ENCODE measurements around the gene ESX1. TPM values are rescaled to one million over a fixed set of nuclear protein-coding genes. Genes with fewer than 3 reads are reported as not detected.
A peak's percentile ranks its signal among the peaks of the same experiment; 100 is the strongest.

ESX1 gene
- total RNA-seq, 3 donors from 2014 or later (not counting 1 experiment from before 2014, with no cell fraction given), result not detected

DNA sequence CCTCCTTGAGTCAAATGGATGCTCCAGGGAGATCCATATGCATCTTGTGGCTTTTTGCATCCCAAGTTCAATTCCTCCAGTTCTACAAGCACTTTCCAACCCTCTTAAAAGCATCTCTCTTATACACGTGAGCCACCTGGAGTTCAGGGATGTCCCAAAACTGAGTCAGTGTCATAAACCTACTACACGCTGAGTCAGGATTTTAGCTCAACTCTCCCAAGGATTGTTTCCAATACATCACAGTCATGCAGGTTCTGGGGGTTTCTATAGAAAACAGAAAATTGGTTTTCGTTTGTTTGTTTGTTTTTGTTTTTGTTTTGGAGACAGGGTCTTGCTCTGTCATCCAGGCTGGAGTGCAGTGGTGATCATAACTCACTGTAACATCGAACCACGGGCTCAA is 25.9 kb upstream of the ESX1 start:
- DNase-seq, result no peak
- Histone ChIP-seq H3K4me3 (ENCODE audit: low read length) (no peak overlapping the region), H3K9me3 (ENCODE audit: control insufficient read depth, insufficient read depth, low read length) (no peaks in the 10 kb centered on the region), H3K27ac (ENCODE audit: low read length) (no peak overlapping the region), H3K4me1 (ENCODE audit: control insufficient read depth, insufficient read depth, low read length) (no peaks in the 10 kb centered on the region), H3K27me3 (ENCODE audit: control insufficient read depth, insufficient read depth, low read length) (no peaks in the 10 kb centered on the region), H3K36me3 (ENCODE audit: control insufficient read depth, insufficient read depth, low read length) (no peaks in the 10 kb centered on the region)
- Mint-ChIP-seq H3K9me3 (no peaks in the 10 kb centered on the region), H3K27me3 (ENCODE audit: low read depth in 2 of 2) (peaks cover 9 to 24% of the 10 kb centered on the region in 2 donors), H3K27ac (no peak overlapping the region), H3K4me1 (no peaks in the 10 kb centered on the region), H3K4me3 (no peak overlapping the region), H3K36me3 (no peaks in the 10 kb centered on the region)
- WGBS (ENCODE audit: insufficient coverage), result 89% methylated on average over 3 of the region's 5 CpGs
- TF ChIP-seq, protein P1, sequence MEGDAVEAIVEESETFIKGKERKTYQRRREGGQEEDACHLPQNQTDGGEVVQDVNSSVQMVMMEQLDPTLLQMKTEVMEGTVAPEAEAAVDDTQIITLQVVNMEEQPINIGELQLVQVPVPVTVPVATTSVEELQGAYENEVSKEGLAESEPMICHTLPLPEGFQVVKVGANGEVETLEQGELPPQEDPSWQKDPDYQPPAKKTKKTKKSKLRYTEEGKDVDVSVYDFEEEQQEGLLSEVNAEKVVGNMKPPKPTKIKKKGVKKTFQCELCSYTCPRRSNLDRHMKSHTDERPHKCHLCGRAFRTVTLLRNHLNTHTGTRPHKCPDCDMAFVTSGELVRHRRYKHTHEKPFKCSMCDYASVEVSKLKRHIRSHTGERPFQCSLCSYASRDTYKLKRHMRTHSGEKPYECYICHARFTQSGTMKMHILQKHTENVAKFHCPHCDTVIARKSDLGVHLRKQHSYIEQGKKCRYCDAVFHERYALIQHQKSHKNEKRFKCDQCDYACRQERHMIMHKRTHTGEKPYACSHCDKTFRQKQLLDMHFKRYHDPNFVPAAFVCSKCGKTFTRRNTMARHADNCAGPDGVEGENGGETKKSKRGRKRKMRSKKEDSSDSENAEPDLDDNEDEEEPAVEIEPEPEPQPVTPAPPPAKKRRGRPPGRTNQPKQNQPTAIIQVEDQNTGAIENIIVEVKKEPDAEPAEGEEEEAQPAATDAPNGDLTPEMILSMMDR (IDR thresholded peaks at IDR 0.05), result no peak
- intact Hi-C loops (cut with micrococcal nuclease), result no loop called here
- ATAC-seq, result no peak

GRCh38 chrX:104270916-104271512 is 16.3 kb upstream of the ESX1 start:
- no peaks in the 10 kb centered on the region for H3K36me3 ChIP-seq (ENCODE audit: control insufficient read depth, insufficient read depth, low read length)
- intact Hi-C loops (cut with micrococcal nuclease), result loop anchor here (10.0 kb wide), 1 partner anchor 426 kb away; no protein-coding TSS in a partner anchor
- TF ChIP-seq, protein P1 (IDR thresholded peaks at IDR 0.05), result peak; percentile 57
- Mint-ChIP-seq H3K4me3 (peak overlapping the region; percentile 45), H3K9me3 (no peaks in the 10 kb centered on the region), H3K4me1 (peaks cover 0 to 6% of the 10 kb centered on the region in 2 donors), H3K27me3 (ENCODE audit: low read depth in 2 of 2) (peaks cover 13 to 18% of the 10 kb centered on the region in 2 donors), H3K36me3 (no peaks in the 10 kb centered on the region), H3K27ac (no peak overlapping the region)
- peak in 2 of 3 donors; percentile 36 to 53 for ATAC-seq
- no peak overlapping the region for H3K4me3 ChIP-seq (ENCODE audit: low read length)
- no peaks in the 10 kb centered on the region for H3K27me3 ChIP-seq (ENCODE audit: control insufficient read depth, insufficient read depth, low read length)
- H3K4me1 ChIP-seq (ENCODE audit: control insufficient read depth, insufficient read depth, low read length), result no peaks in the 10 kb centered on the region
- H3K9me3 ChIP-seq (ENCODE audit: control insufficient read depth, insufficient read depth, low read length), result no peaks in the 10 kb centered on the region
- 5% methylated on average over 5 of the region's 7 CpGs for WGBS (ENCODE audit: insufficient coverage)
- DNase-seq, result peak; percentile 13 to 38
- no peak overlapping the region for H3K27ac ChIP-seq (ENCODE audit: low read length)

DNA sequence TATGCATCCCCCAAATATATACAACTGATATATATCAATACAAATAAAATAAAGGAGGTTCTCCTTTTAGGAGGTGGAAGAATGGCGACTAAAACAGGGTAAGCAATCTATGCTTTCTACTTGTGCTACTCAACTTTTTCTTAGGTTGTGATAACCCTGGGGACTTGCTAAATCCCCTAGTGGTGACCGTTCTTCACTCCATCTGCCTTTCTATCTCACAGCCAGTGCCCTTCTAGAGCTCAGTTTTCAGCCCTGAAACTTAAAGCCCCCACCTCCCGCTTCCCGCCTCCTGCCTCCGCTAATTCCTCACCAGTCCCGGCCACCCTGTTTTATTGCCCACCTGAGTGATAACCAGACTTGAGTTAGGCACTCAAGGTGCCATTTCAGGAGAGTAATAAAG is 15.5 kb upstream of the ESX1 start:
- intact Hi-C loops (cut with micrococcal nuclease), result loop anchor here (10.0 kb wide), 1 partner anchor 425 kb away; no protein-coding TSS in a partner anchor
- WGBS (ENCODE audit: insufficient coverage), result 74% methylated on average over 5 of the region's 6 CpGs

More for the DNA sequence above, 15.5 kb upstream of the ESX1 start:
- Mint-ChIP-seq H3K27ac (no peak overlapping the region), H3K27me3 (ENCODE audit: low read depth in 2 of 2) (peaks cover 13 to 16% of the 10 kb centered on the region in 2 donors), H3K9me3 (no peaks in the 10 kb centered on the region), H3K36me3 (no peaks in the 10 kb centered on the region), H3K4me1 (peaks cover 0 to 6% of the 10 kb centered on the region in 2 donors), H3K4me3 (no peak overlapping the region)
- no peak overlapping the region for H3K4me3 ChIP-seq (ENCODE audit: low read length)
- no peaks in the 10 kb centered on the region for H3K9me3 ChIP-seq (ENCODE audit: control insufficient read depth, insufficient read depth, low read length)
- no peaks in the 10 kb centered on the region for H3K36me3 ChIP-seq (ENCODE audit: control insufficient read depth, insufficient read depth, low read length)
- H3K4me1 ChIP-seq (ENCODE audit: control insufficient read depth, insufficient read depth, low read length), result no peaks in the 10 kb centered on the region
- no peak for DNase-seq
- H3K27me3 ChIP-seq (ENCODE audit: control insufficient read depth, insufficient read depth, low read length), result no peaks in the 10 kb centered on the region
- H3K27ac ChIP-seq (ENCODE audit: low read length), result no peak overlapping the region
- no peak for ATAC-seq
- TF ChIP-seq, protein P1 (IDR thresholded peaks at IDR 0.05), result no peak

Data from natural killer cell (primary cell).